Ectodermal cell (in vitro differentiated cells): ENCODE data around the gene TMEM273.

Experiments used
- H3K27ac ChIP-seq: 2 replicates; pipeline ENCODE4 v1.7.0; 2013; ENCODE audit warnings: mild to moderate bottlenecking, low read depth, low read length; ENCODE audit not compliant: insufficient read depth, poor library complexity, severe bottlenecking
- H3K27me3 ChIP-seq: 2 replicates; pipeline ENCODE4 v1.7.0; 2013; ENCODE audit warnings: mild to moderate bottlenecking, low read length; ENCODE audit not compliant: insufficient read depth, control insufficient read depth, poor library complexity, severe bottlenecking
- H3K36me3 ChIP-seq: one replicate; pipeline ENCODE4 v1.7.0; 2013; ENCODE audit warnings: low read length; ENCODE audit not compliant: control insufficient read depth, insufficient read depth
- H3K4me1 ChIP-seq: one replicate; pipeline ENCODE4 v1.7.0; 2013; ENCODE audit warnings: low read length; ENCODE audit not compliant: control insufficient read depth, insufficient read depth
- H3K4me3 ChIP-seq: 2 replicates; pipeline ENCODE4 v1.7.0; 2013; ENCODE audit warnings: low read depth, low read length, control low read depth; ENCODE audit not compliant: insufficient read depth
- H3K9me3 ChIP-seq: 2 replicates; pipeline ENCODE4 v1.7.0; 2013; ENCODE audit warnings: mild to moderate bottlenecking, low read length, moderate library complexity; ENCODE audit not compliant: control insufficient read depth
- WGBS, 2 experiments: methylation state at CpG; one replicate each; pipeline ENCODE4 v1.1.7; 2013; ENCODE audit warnings: missing lambda C conversion rate in 2 of 2; 5-methylcytosine and 5-hydroxymethylcytosine counted together

Gene TMEM273

GRCh38 chr10:49186613-49187012, 1.6 kb downstream of the TMEM273 start:
- Histone ChIP-seq H3K27ac (no peak overlapping the region), H3K36me3 (no peaks in the 10 kb centered on the region), H3K4me3 (no peak overlapping the region), H3K4me1 (no peaks in the 10 kb centered on the region), H3K27me3 (no peaks in the 10 kb centered on the region), H3K9me3 (no peaks in the 10 kb centered on the region)
- WGBS, 2 experiments, result 88 to 98% methylated on average over 4 of the region's 4 CpGs

- Histone ChIP-seq H3K4me1 (no peaks in the 10 kb centered on the region), H3K9me3 (no peaks in the 10 kb centered on the region), H3K27me3 (no peaks in the 10 kb centered on the region), H3K27ac (no peak overlapping the region), H3K36me3 (no peaks in the 10 kb centered on the region), H3K4me3 (no peak overlapping the region)
- WGBS, 2 experiments, result 88 to 97% methylated on average over 3 of the region's 3 CpGs
Observed at GRCh38 chr10:49185213-49185612, 3.0 kb downstream of the TMEM273 start.

GRCh38 chr10:49184642-49185111, 3.5 kb downstream of the TMEM273 start:
- H3K27me3 ChIP-seq, result no peaks in the 10 kb centered on the region
- no peak overlapping the region for H3K4me3 ChIP-seq
- H3K27ac ChIP-seq, result no peak overlapping the region
- no peaks in the 10 kb centered on the region for H3K4me1 ChIP-seq
- H3K36me3 ChIP-seq, result no peaks in the 10 kb centered on the region
- H3K9me3 ChIP-seq, result no peaks in the 10 kb centered on the region
- WGBS, 2 experiments, result 69 to 76% methylated on average over 6 of the region's 6 CpGs

GRCh38 chr10:49183596-49184542, 4.3 kb downstream of the TMEM273 start:
- H3K27ac ChIP-seq, result no peak overlapping the region
- no peaks in the 10 kb centered on the region for H3K36me3 ChIP-seq
- H3K4me1 ChIP-seq, result no peaks in the 10 kb centered on the region
- H3K27me3 ChIP-seq, result no peaks in the 10 kb centered on the region
- no peaks in the 10 kb centered on the region for H3K9me3 ChIP-seq
- H3K4me3 ChIP-seq, result no peak overlapping the region
- WGBS, 2 experiments, result 85 to 90% methylated on average over 4 to 5 of the region's 5 CpGs

GRCh38 chr10:49182776-49183175, 5.4 kb downstream of the TMEM273 start:
- no peaks in the 10 kb centered on the region for H3K27me3 ChIP-seq
- no peaks in the 10 kb centered on the region for H3K9me3 ChIP-seq
- no peaks in the 10 kb centered on the region for H3K4me1 ChIP-seq
- H3K27ac ChIP-seq, result no peak overlapping the region
- no peak overlapping the region for H3K4me3 ChIP-seq
- 94 to 97% methylated on average over 4 of the region's 4 CpGs for WGBS, 2 experiments
- H3K36me3 ChIP-seq, result no peaks in the 10 kb centered on the region

GRCh38 chr10:49180444-49180860, 7.7 kb downstream of the TMEM273 start:
- Histone ChIP-seq H3K27ac (no peak overlapping the region), H3K4me3 (no peak overlapping the region), H3K9me3 (no peaks in the 10 kb centered on the region), H3K4me1 (no peaks in the 10 kb centered on the region), H3K36me3 (no peaks in the 10 kb centered on the region), H3K27me3 (no peaks in the 10 kb centered on the region)
- WGBS, 2 experiments, result 59 to 95% methylated on average over 1 to 3 of the region's 3 CpGs

- Histone ChIP-seq H3K9me3 (no peaks in the 10 kb centered on the region), H3K27ac (no peak overlapping the region), H3K4me3 (no peak overlapping the region), H3K4me1 (no peaks in the 10 kb centered on the region), H3K27me3 (no peaks in the 10 kb centered on the region), H3K36me3 (no peaks in the 10 kb centered on the region)
- WGBS, 2 experiments, result 84 to 90% methylated on average over 10 of the region's 10 CpGs
Observed at GRCh38 chr10:49179699-49180443, 8.3 kb downstream of the TMEM273 start.

- no peak overlapping the region for H3K4me3 ChIP-seq
- no peaks in the 10 kb centered on the region for H3K4me1 ChIP-seq
- no peaks in the 10 kb centered on the region for H3K27me3 ChIP-seq
- 95 to 96% methylated on average over 6 of the region's 6 CpGs for WGBS, 2 experiments
- no peaks in the 10 kb centered on the region for H3K9me3 ChIP-seq
- H3K27ac ChIP-seq, result no peak overlapping the region
- H3K36me3 ChIP-seq, result no peaks in the 10 kb centered on the region
Observed at GRCh38 chr10:49178489-49179471, 9.4 kb downstream of the TMEM273 start.

- Histone ChIP-seq H3K36me3 (no peaks in the 10 kb centered on the region), H3K4me3 (no peak overlapping the region), H3K27me3 (no peaks in the 10 kb centered on the region), H3K9me3 (no peaks in the 10 kb centered on the region), H3K27ac (no peak overlapping the region), H3K4me1 (no peaks in the 10 kb centered on the region)
- WGBS, 2 experiments, result 90 to 91% methylated on average over 9 of the region's 9 CpGs
Observed at GRCh38 chr10:49177391-49178355, 10.5 kb downstream of the TMEM273 start.
